SU-DHL-6 (cell line): ENCODE data around the gene BBX.

Experiments used
- CTCF ChIP-seq: fragments of 200-600 bp; sonication (generic); IDR thresholded peaks from one replicate; pipeline ENCODE4 v1.5.1; 2017; ENCODE audit warnings: antibody characterized with exemption, mild to moderate bottlenecking, low read length, moderate library complexity; ENCODE audit not compliant: insufficient read depth, poor library complexity, severe bottlenecking
- EZH2phosphoT487 ChIP-seq: fragments of 200-600 bp; sonication (generic), shearing (Covaris generic); conservative IDR thresholded peaks from 2 replicates; pipeline ENCODE4 v1.6.1; 2018; ENCODE audit warnings: mild to moderate bottlenecking, antibody characterized with exemption, low read length, moderate library complexity, mixed read lengths

- TF ChIP-seq CTCF (no peak), EZH2phosphoT487 (no peak)
These were observed 319.1 kb downstream of the BBX start for GRCh38 chr3:107841831-107842230.
